ENCODE results near the gene ARHGAP25.

- TF ChIP-seq CTCF (conservative IDR thresholded peaks at IDR 0.05; ENCODE audit: low read length) (no peak), EZH2phosphoT487 (IDR thresholded peaks at IDR 0.05; ENCODE audit: borderline replicate concordance, low read depth, low read length) (no peak)
Measured at GRCh38 chr2:68695971-68696370, 38.6 kb upstream of the ARHGAP25 start.
